Neural progenitor cell (in vitro differentiated cells): ENCODE results near the gene SPRY2.

Experiments used
- CTCF ChIP-seq: fragments of 200-600 bp; sonication (generic); IDR thresholded peaks from 2 replicates; pipeline ENCODE4 v1.5.1; 2017; ENCODE audit warnings: antibody characterized with exemption, mild to moderate bottlenecking
- EZH2phosphoT487 ChIP-seq: fragments of 200-600 bp; sonication (generic); IDR thresholded peaks from 2 replicates; pipeline ENCODE4 v1.6.1; 2017; ENCODE audit warnings: antibody characterized with exemption

GRCh38 chr13:80360453-80360800 lies 19.5 kb upstream of the SPRY2 start:
- TF ChIP-seq CTCF (no peak), EZH2phosphoT487 (no peak)
